Activated CD8-positive, alpha-beta memory T cell treated with anti-CD3 and anti-CD28 coated beads, Interleukin-2, amount 50 U/mL, for 24 hours (primary cell): Measurements from ENCODE around the gene PLA2G4A.

Experiments used
- DNase-seq: peaks from one replicate; pipeline ENCODE4 v3.0.0-alpha.2; 2020; ENCODE audit errors: extremely low read depth

Gene PLA2G4A

GRCh38 chr1:186977266-186977957, 148.7 kb downstream of the PLA2G4A start:
- DNase-seq = no peak

- no peak for DNase-seq
Measured at GRCh38 chr1:186978596-186979556, 150.1 kb downstream of the PLA2G4A start.

DNA sequence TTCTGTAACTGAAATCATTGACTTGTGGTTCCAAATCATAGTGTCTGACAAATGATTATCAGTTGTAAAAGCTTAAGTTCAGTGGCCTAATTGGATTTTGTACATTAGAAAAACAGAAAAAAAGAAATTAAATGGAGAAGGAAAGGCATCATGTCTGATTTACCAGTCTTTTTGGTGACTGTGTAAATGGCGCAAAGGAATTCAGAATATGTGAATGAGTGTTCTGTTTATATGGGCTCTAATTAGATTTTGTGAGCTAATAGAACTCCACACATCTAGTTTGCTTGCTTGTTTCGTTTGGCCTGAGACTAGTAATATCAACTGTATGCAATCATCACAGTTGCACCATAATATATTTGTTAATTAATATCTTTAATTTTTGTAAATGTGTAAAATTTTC, 151.7 kb downstream of the PLA2G4A start:
- no peak for DNase-seq

- no peak for DNase-seq
Measured at GRCh38 chr1:186982116-186982515, 153.4 kb downstream of the PLA2G4A start.

GRCh38 chr1:186983327-186983726, 154.6 kb downstream of the PLA2G4A start:
- DNase-seq = no peak

DNA sequence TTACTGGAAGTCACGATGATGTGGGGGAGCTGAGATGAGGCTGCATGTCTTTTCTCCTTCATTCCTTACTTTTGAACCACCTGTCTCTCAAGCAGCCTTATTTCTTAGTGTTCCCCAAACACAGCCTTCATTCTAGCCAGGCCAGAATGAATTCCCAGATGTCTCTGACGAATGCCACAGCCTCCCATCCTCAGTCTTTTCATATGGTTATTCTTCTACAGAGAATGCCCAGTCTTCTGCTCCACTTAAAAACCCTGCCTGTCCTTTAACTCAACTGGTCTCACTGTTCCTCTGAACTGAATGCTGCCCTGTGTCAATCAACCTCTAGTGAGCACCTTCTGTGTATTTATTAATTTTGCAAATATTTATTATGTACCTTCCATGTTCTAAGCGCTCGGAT, 156.2 kb downstream of the PLA2G4A start:
- DNase-seq = no peak

DNA sequence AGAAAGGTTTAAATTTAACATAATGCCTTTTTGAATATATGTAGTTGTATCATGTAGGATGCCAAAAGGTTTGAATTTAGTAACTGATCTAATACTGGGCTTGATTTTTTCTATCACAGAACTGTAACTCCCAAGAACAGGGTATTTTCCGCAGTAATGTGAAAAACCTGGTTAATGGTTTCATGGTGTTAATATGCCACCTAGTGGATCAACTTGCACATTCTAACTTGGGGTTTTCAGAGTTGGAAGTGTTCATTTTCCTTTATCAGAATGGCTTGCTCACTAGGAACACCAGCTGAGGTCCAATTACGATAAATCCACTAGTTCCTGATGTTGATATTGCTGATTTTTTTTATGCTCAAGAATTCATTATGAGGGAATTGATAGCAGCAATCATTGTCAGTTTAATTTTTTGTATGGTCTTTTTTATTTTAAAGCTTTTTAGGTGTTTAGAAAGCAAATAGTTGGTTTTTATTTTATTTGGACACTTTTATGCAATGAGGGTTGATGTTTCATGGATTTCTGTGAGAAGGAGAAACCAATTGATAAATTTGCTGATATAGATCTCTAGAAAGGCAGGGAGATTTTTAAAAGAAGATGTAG, 157.2 kb downstream of the PLA2G4A start:
- no peak for DNase-seq

- DNase-seq = no peak
Measured at GRCh38 chr1:186987065-186987464, 158.3 kb downstream of the PLA2G4A start.

DNA sequence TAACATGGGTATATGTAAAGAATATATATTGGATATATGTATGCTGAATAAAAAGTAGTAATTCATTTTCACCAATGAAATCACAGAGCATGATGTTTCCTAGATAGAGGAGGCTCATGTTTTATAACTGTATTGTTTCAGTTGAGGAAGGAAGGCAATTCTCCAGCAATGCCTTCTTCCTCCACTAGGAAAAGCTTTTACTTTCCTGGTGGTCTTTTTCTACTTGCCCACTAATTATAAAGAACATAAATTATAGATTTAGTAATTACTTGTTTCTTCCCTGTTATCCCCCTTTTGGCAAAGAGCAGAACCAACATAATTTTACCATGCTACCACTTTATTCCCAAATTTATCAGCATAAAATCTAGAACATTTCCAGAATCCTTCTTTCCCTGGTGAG, 159.0 kb downstream of the PLA2G4A start:
- DNase-seq = no peak

DNA sequence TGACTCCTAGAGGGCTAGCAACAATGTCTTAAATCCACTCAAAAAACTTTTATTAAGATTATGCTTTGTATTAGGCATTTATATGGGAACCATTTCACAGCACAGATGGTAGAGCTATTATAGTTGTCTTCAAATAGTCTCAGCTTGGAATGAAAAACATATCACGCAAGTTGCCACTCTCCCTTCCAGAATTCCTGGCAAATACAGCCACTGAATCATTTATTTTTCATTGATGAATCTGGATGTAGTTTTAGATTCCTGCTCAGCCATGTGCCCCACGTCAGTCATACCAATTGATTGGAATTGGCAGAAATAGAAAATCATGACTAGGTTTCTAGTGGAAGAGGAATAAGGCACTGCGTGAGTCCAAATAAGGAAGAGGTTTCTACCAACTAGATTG, 165.2 kb downstream of the PLA2G4A start:
- no peak for DNase-seq

GRCh38 chr1:186994897-186995296, 166.1 kb downstream of the PLA2G4A start:
- no peak for DNase-seq

DNA sequence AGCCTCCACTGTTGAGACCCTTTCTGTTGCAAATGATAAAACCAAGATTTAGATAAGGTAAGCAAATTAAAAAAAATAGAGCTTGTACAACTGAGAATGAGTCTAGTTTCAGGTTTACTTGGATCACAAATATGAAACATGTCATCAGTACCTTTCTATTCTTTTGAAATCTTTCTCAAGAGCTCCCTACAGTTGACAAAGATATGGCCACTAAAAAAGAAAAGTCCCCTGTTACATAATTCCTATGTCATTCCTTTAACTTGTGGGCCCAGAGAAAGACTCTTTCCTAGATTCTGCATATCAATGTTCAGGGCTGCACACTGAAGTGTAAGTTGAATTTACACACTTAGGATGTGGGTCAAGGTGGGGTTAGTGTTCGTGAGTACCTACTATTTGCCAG, 168.1 kb downstream of the PLA2G4A start:
- no peak for DNase-seq

DNA sequence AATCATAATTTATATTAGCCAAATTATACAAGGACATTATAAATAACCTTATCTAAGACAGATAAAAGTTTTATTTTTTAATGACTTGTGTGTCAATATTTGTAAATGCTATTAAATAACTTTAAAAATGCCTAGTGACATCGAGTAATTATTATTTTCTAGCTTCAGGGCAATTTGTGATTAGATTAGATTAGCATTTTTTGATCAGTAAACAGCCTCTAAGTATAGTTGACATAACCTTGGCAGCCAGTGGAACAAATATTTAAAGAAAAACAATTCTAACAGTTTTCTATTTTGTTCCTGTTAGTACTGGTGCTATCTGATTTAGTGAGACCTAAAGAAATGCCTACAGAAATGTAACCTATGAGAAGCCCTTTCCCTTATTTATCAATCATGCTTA, 169.1 kb downstream of the PLA2G4A start:
- no peak for DNase-seq

DNA sequence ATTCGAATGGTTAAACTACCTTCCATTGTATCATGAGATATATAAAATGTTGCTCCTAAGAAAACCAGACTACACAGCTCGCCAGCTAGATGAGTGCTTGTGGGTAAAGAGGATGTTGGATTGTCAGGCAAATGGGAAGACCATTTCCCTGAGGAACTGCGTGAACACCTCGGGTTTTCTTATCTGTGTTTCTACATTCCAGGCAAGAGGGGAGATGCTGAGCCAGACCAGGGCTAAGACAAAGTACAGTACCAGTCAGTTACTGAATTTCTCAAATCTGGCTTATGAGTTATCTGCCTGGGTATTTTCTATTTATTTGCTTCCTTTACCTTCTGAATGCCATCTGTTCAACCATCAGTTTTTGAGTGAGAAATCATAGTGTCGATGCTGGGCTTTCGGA, 170.8 kb downstream of the PLA2G4A start:
- no peak for DNase-seq

- no peak for DNase-seq
Measured at GRCh38 chr1:187001198-187001889, 172.6 kb downstream of the PLA2G4A start.

- no peak for DNase-seq
Measured at GRCh38 chr1:187003353-187003752, 174.6 kb downstream of the PLA2G4A start.

DNA sequence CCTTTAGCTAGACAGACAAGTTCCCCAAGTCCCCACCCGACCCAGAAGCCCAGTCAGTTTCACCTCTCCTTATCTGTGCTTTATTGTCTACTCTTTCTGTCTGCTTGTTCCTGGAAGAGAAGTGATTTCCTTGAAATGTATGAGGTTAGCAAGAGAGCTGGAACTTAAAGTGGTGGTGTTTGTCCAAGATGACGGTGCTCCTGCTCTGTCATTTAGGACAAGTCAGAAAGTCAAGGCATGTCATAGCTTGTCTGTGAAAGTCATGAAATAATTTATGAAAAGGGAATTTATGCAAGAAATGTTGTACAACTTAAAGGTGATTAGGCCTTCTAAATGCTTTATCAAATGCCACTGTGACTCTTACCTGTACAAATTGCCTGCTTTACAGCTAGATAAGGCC, 178.1 kb downstream of the PLA2G4A start:
- no peak for DNase-seq

DNA sequence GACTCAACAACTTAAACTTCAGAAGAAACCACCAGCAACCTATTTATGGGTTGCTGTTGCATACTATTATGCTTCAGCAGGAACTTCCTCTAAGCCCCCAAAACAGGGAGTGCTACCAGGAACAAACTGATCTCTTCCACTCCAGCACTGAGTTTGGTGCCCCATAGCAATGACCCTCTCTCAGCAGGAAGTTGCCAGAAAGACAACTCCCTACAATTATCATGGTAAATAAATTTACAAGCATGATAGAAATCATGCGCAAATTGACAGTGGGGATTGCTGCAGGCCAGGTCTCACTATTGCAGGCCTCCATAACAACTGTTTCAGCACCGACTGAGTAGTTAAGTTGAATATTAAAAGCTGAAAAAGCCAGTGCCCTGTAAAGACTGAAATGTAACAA, 180.6 kb downstream of the PLA2G4A start:
- DNase-seq = no peak

DNA sequence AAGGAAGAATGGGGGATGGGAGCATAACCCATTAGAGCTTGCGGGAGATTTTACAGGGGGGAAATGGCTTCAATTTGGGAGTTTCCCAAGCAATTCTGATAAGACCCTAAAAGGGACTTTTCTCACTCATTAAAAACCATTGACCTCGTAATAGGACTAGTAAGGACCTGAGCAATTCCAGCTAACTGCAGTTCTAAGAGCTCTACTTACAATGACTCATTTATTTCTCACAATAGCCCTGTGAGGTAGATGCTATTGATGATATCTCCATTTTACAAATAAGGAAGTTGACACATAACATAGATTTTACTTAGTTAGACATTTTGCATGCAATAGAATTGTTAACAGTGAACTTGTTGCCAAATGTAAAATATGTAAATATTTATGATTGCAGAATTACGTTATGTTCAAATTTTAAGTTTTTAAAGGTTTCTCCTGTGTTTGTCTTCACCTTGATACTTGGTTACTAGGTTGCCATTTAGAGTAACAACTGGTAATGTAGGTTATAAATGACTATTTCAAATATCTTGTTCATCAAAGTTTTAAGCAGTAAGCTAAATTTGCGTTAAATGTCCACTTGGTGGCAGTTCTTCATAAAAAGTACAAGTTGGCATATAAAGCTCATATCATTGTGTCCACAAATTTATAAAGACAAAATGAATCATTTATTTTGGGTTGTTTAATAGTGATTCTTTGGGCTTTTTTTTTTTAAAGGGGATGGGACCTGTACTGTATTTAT, 182.0 kb downstream of the PLA2G4A start:
- DNase-seq = no peak

DNA sequence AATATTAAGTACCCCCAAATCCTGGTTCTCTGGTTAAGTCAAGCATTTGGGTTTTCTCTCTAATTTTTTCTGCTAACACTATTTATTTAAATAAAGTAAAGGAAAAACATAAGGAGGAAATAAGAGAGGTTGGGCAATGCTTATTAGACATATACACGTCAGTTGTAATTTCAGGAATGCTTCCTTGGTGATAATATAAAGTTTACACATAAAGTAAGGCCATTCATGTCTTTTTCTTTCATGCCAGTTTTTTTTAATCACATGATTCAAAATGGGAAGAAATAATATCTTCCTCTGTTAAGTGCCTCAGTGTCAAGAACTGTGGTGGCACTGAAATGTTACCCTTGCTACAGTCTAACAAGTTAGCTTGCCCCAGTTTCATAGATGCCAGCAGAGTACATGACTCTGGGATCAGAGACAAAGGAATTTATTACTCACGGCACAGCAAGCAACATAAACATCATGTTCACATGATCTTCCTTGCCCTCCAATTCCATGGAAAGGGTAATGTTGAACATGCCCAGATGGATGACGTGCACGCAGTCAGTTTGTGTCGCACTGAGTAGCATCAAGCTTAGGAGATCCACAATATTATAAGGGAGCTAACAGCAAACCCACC, 184.9 kb downstream of the PLA2G4A start:
- DNase-seq = no peak

DNA sequence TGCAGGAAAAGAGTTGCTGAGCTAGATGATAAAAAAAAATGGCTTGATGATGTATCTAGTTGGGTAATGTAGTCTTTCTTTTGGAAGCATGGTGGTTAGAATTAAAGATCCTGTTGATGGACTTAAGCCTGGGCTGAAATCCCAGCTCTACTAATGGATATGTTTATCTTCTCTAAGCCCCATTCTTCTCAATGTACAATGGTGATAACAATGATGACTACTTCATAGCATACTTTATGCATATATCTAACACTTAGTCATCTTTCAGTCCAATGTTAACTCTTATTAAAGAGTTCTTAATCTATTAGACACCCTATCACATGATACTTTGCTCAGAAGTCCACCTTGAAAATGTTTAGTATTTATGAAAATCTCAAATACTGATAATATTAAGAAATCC, 189.5 kb downstream of the PLA2G4A start:
- DNase-seq = no peak
